IMR-90 (cell line): ENCODE data around the gene CHMP5. TPM values are rescaled to one million over a fixed set of nuclear protein-coding genes. Genes with fewer than 3 reads are reported as not detected.
A peak's percentile ranks its signal among the peaks of the same experiment; 100 is the strongest.

Experiments
- ATAC-seq: fragments of 200-7000 bp; cut with Tn5 transposase; 2 replicates; pipeline ENCODE4 v1.9.1; 2020; ENCODE audit warnings: low read depth, mild to moderate bottlenecking, moderate library complexity
- BruUV-seq: library from RNA; stranded (reverse); fragments of 400-500 nt; replicated peaks from 2 replicates; lab custom pipeline; 2021; lab: Mats Ljungman, UMichigan
- CTCF ChIA-PET: fragments of 300-600 bp; formaldehyde crosslinking; extraction: SDS; loops from one replicate; lab custom pipeline; 2021; ENCODE audit warnings: antibody characterized with exemption; lab: Yijun Ruan, JAX
- POLR2A ChIA-PET: fragments of 300-600 bp; sonication (Branson Sonifier 250); formaldehyde crosslinking; loops from one replicate; lab custom pipeline; 2022; ENCODE audit warnings: antibody characterized with exemption; ENCODE audit not compliant: unreplicated experiment; lab: Charles Lee
- DNase-seq: peaks from one replicate; pipeline ENCODE4 v3.0.0; 2013
- H2AFZ ChIP-seq: replicated peaks from 2 replicates; pipeline ENCODE3; 2013; ENCODE audit warnings: low read length, mild to moderate bottlenecking; ENCODE audit not compliant: poor library complexity
- H2AK5ac ChIP-seq: 2 replicates; pipeline ENCODE4 v1.6.1; 2013; ENCODE audit warnings: low read depth, low read length, inconsistent platforms
- H2AK9ac ChIP-seq: replicated peaks from 2 replicates; pipeline ENCODE3; 2013; ENCODE audit warnings: mild to moderate bottlenecking, low read depth, low read length, moderate library complexity; ENCODE audit not compliant: poor library complexity
- H2BK120ac ChIP-seq: 2 replicates; pipeline ENCODE4 v1.6.1; 2013; ENCODE audit warnings: low read depth, low read length, inconsistent platforms
- H2BK15ac ChIP-seq: 3 replicates; pipeline ENCODE4 v1.6.1; 2013; ENCODE audit warnings: low read depth, low read length, inconsistent platforms
- H2BK20ac ChIP-seq: 2 replicates; pipeline ENCODE4 v1.6.1; 2013; ENCODE audit warnings: low read depth, mild to moderate bottlenecking, inconsistent platforms, low read length, moderate library complexity
- H2BK5ac ChIP-seq: 2 replicates; pipeline ENCODE4 v1.6.1; 2013; ENCODE audit warnings: mild to moderate bottlenecking, low read depth, low read length, inconsistent platforms; ENCODE audit not compliant: poor library complexity, severe bottlenecking
- H3K14ac ChIP-seq: replicated peaks from 2 replicates; pipeline ENCODE4 v1.6.1; 2013; ENCODE audit warnings: low read depth, low read length, inconsistent platforms
- H3K18ac ChIP-seq: 2 replicates; pipeline ENCODE4 v1.6.1; 2013; ENCODE audit warnings: low read depth, low read length, control low read depth
- H3K23ac ChIP-seq: 2 replicates; pipeline ENCODE4 v1.6.1; 2013; ENCODE audit warnings: low read depth, low read length, inconsistent platforms
- H3K27ac ChIP-seq: 2 replicates; pipeline ENCODE4 v1.5.1; 2013; ENCODE audit warnings: mild to moderate bottlenecking, control low read depth, low read length; ENCODE audit not compliant: insufficient read depth
- H3K27me3 ChIP-seq: 2 replicates; pipeline ENCODE4 v1.6.1; 2013; ENCODE audit warnings: low read length; ENCODE audit not compliant: control insufficient read depth, insufficient read depth
- H3K36me3 ChIP-seq: 2 replicates; pipeline ENCODE4 v1.6.1; 2013; ENCODE audit warnings: low read length, mixed read lengths; ENCODE audit not compliant: control insufficient read depth, insufficient read depth
- H3K4ac ChIP-seq: 2 replicates; pipeline ENCODE4 v1.6.1; 2013; ENCODE audit warnings: low read depth, low read length, inconsistent platforms
- H3K4me1 ChIP-seq: 2 replicates; pipeline ENCODE4 v1.6.1; 2013; ENCODE audit warnings: low read length, mixed read lengths; ENCODE audit not compliant: control insufficient read depth, insufficient read depth
- H3K4me2 ChIP-seq: 2 replicates; pipeline ENCODE4 v1.6.1; 2013; ENCODE audit warnings: low read depth, mild to moderate bottlenecking, control low read depth, low read length, moderate library complexity
- H3K4me3 ChIP-seq: 2 replicates; pipeline ENCODE4 v1.5.1; 2013; ENCODE audit warnings: low read depth, mild to moderate bottlenecking, control low read depth, low read length, moderate library complexity; ENCODE audit not compliant: insufficient read depth
- H3K56ac ChIP-seq: 2 replicates; pipeline ENCODE4 v1.6.1; 2013; ENCODE audit warnings: low read length, inconsistent platforms; ENCODE audit not compliant: insufficient read depth; ENCODE audit errors: extremely low read depth
- H3K79me1 ChIP-seq, 2 experiments: 2 replicates each; pipeline ENCODE4 v1.6.1; 2013; ENCODE audit warnings: low read length in 2 of 2, inconsistent platforms in 1 of 2, low read depth in 1 of 2
- H3K9ac ChIP-seq: 2 replicates; pipeline ENCODE4 v1.6.1; 2013; ENCODE audit warnings: low read depth, low read length, control low read depth
- H3K9me1 ChIP-seq: 2 replicates; pipeline ENCODE4 v1.6.1; 2013; ENCODE audit warnings: low read length, inconsistent platforms; ENCODE audit not compliant: insufficient read depth
- H3K9me3 ChIP-seq: 2 replicates; pipeline ENCODE4 v1.6.1; 2013; ENCODE audit warnings: low read length; ENCODE audit not compliant: control insufficient read depth, insufficient read depth
- H4K20me1 ChIP-seq: 2 replicates; pipeline ENCODE4 v1.6.1; 2013; ENCODE audit warnings: low read length, inconsistent platforms; ENCODE audit not compliant: insufficient read depth
- H4K5ac ChIP-seq: 2 replicates; pipeline ENCODE4 v1.6.1; 2013; ENCODE audit warnings: mild to moderate bottlenecking, low read depth, low read length, control low read depth
- H4K8ac ChIP-seq, 2 experiments: 2 replicates each; pipeline ENCODE4 v1.6.1; 2013; ENCODE audit warnings: low read depth in 2 of 2, low read length in 2 of 2, control low read depth in 1 of 2, inconsistent platforms in 1 of 2
- H4K91ac ChIP-seq: 2 replicates; pipeline ENCODE4 v1.6.1; 2013; ENCODE audit warnings: low read depth, low read length, inconsistent platforms; ENCODE audit not compliant: insufficient read depth
- MAFK ChIP-seq: IDR thresholded peaks from 2 replicates; pipeline ENCODE4 v1.6.1; 2012; ENCODE audit warnings: low read depth, low read length, improper control_type of control experiment
- MXI1 ChIP-seq: IDR thresholded peaks from 2 replicates; pipeline ENCODE4 v1.6.1; 2012; ENCODE audit warnings: low read depth, mild to moderate bottlenecking, low read length, moderate library complexity, borderline replicate concordance
- WGBS, 2 experiments: methylation state at CpG; one replicate each; pipeline versions ENCODE4 v1.1.5 to v1.1.7; 2013; ENCODE audit warnings: missing lambda C conversion rate in 2 of 2; ENCODE audit not compliant: insufficient read length in 1 of 2; ENCODE audit errors: extremely low coverage in 2 of 2; 5-methylcytosine and 5-hydroxymethylcytosine counted together
- dilution Hi-C: fragments of 300-500 bp; cut with HindIII; formaldehyde crosslinking; loops from one replicate; pipeline ENCODE4 v1.14.3; 2018; ENCODE audit warnings: low sequenced_read_pairs; ENCODE audit not compliant: unreplicated experiment
- in situ Hi-C: fragments of 300-500 bp; cut with MboI; formaldehyde crosslinking; loops from 3 replicates; pipeline ENCODE4 v1.14.3; 2019; ENCODE audit warnings: low sequenced_read_pairs, inconsistent platforms, mixed read lengths
- intact Hi-C: fragments of 100-400 bp; cut with micrococcal nuclease; formaldehyde crosslinking; loops from 2 replicates; pipeline ENCODE4 v1.10.0; 2022
- polyA plus RNA-seq, 3 experiments: library from polyadenylated mRNA; depleted of rRNA; stranded (reverse); fragments of >200 nt; gene quantifications; 2 replicates each; pipeline ENCODE4 v1.2.3, GENCODE V29; 2012; ENCODE audit warnings: low replicate concordance in 1 of 3
- total RNA-seq: library from RNA; depleted of rRNA; stranded (reverse); fragments of >200 nt; gene quantifications from 2 replicates; pipeline ENCODE4 v1.2.3, GENCODE V29; 2012

Gene CHMP5
- total and polyA plus RNA-seq, 2 of the 4 experiments (the other 2 are of a cell fraction) = 70.6 to 80.8 TPM

DNA sequence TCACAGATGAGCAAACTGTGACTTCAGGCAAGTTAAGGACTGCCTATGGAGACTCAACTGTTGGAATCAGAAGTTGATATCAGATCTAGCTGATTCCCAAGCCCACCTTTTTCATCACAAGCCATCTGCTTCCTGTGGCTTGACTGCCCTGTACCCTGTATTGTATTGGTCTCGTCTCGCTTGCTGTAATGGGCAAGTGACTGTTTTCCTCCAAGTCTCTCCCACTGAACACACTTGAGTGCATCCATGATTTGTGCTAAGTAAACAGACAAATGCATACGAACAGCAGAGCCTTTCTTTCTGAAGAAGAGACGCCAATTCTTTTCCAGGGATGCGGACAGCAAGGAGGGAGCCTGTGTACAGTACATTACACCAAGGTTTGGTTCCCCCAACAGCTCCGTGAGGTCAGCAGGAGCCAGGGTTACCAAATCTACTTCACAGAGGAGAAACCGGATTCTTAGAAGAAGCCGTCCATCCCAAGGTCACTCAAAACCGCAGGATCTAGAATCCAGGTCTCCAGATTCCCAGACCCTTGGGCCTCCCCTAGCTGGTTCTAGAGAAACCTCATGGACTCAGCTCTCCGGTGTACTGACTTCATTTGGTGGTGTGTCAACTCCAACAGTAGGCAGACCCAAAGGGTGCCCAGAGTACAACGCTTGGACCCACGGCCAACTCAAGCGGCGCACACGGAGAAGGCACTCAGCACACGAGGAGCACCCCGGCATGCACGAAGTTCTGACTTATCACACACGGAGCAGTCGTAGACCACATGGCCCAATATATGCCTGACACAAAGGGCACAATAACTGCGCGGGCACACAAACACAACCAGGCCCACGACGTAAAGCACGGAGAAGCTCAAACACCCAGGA is 1.5 kb upstream of the CHMP5 start:
- in situ Hi-C loops = no loop called here
- H2BK5ac ChIP-seq = peak overlapping the region; percentile 68
- H3K79me1 ChIP-seq = peaks cover 38 to 68% of the 10 kb centered on the region in 2 experiments
- peak overlapping the region; percentile 6 for H4K5ac ChIP-seq
- BruUV-seq = no TSS peak
- peak overlapping the region; percentile 80; the same call in 1 of the 2 replicates for H2AK5ac ChIP-seq
- no peak overlapping the region; the same call in 2 of the 3 replicates for H2BK15ac ChIP-seq
- peak overlapping the region; percentile 76 for H3K27ac ChIP-seq
- H2BK120ac ChIP-seq = no peak overlapping the region
- ChIA-PET POLR2A (interaction anchor here (0.6 kb wide), 1 partner anchor 29 kb away, joined by 3 read pairs; no protein-coding TSS in a partner anchor), CTCF (no interaction called here)
- DNase-seq (no peak), ATAC-seq (peak; percentile 1)
- H3K9ac ChIP-seq = peak overlapping the region; percentile 79
- H3K9me3 ChIP-seq = no peaks in the 10 kb centered on the region
- H2BK20ac ChIP-seq = no peak overlapping the region
- H4K20me1 ChIP-seq = peaks cover 9% of the 10 kb centered on the region
- 7% methylated on average over 19 of the region's 25 CpGs; no CpG with 5 or more reads in 1 of the 2 experiments for WGBS, 2 experiments
- peak overlapping the region; percentile 89 for H3K23ac ChIP-seq
- TF ChIP-seq MXI1 (peak; percentile 90), MAFK (no peak)
- intact Hi-C loops = loop anchor here (1.0 kb wide), 1 partner anchor 182 kb away; no protein-coding TSS in a partner anchor
- H2AFZ ChIP-seq = peak overlapping the region; percentile 95
- peak overlapping the region; percentile 42 for H2AK9ac ChIP-seq
- H3K56ac ChIP-seq = peak overlapping the region; percentile 67
- H3K36me3 ChIP-seq = peaks cover 18% of the 10 kb centered on the region
- peak overlapping the region; percentile 21; the same call in 1 of the 2 replicates for H3K18ac ChIP-seq
- H3K14ac ChIP-seq = peak overlapping the region; percentile 73
- peak overlapping the region; percentile 14 to 17; a peak in 3 of 4 replicates for H4K8ac ChIP-seq
- H3K9me1 ChIP-seq = peaks cover 5% of the 10 kb centered on the region; the same call in 1 of the 2 replicates
- peak overlapping the region; percentile 84 for H3K4me3 ChIP-seq
- H3K27me3 ChIP-seq = no peaks in the 10 kb centered on the region
- peaks cover 10% of the 10 kb centered on the region for H3K4me1 ChIP-seq
- peak overlapping the region; percentile 80 for H3K4me2 ChIP-seq
- peak overlapping the region; percentile 86 for H3K4ac ChIP-seq
- dilution Hi-C loops = no loop called here
- H4K91ac ChIP-seq = peak overlapping the region; percentile 60
